Measurements from ENCODE around the gene RAP1GDS1. TPM values are rescaled to one million over a fixed set of nuclear protein-coding genes. Genes with fewer than 3 reads are reported as not detected.

The RAP1GDS1 gene
- total and polyA plus RNA-seq, 2 of the 4 experiments (the other 2 are of a cell fraction), result 29.0 to 85.1 TPM

DNA sequence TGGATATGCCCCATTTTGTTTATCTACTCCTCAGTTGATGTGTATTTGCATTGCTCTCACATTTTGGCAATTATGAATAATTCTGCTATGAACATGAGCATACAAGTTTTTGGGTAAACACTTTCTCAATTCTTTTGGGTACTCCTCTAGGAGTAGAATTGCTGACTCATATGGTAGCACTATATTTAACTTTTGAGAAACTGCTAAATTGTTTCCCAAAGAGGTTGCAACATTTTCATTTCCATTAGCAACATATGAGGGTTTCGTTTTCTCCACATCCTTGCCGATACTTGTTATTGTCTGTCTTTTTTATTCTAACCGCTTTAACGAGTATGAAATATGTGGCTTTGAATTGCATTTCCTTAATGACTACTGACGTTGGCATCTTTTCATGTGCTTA is 211.9 kb downstream of the RAP1GDS1 start:
- Histone ChIP-seq H3K36me3 (ENCODE audit: control insufficient read depth, insufficient read depth, low read length) (peaks cover 33% of the 10 kb centered on the region), H2BK5ac (ENCODE audit: low read depth, low read length, poor library complexity, severe bottlenecking) (no peak overlapping the region), H4K91ac (ENCODE audit: insufficient read depth, low read depth, low read length) (no peak overlapping the region), H2AFZ (replicated peaks; ENCODE audit: low read length, poor library complexity) (no peak overlapping the region), H3K14ac (replicated peaks; ENCODE audit: low read depth, low read length) (no peak overlapping the region), H3K27ac (ENCODE audit: insufficient read depth, low read length) (no peak overlapping the region), H3K4me2 (ENCODE audit: low read depth, low read length) (no peak overlapping the region), H2AK5ac (ENCODE audit: low read depth, low read length) (no peak overlapping the region), H3K4me3 (ENCODE audit: insufficient read depth, low read depth, low read length) (no peak overlapping the region), H3K9me1 (ENCODE audit: insufficient read depth, low read length) (peaks cover 12% of the 10 kb centered on the region), H3K23ac (ENCODE audit: low read depth, low read length) (no peak overlapping the region), H2BK120ac (ENCODE audit: low read depth, low read length) (no peak overlapping the region), H3K9ac (ENCODE audit: low read depth, low read length) (no peak overlapping the region), H3K9me3 (ENCODE audit: control insufficient read depth, insufficient read depth, low read length) (no peaks in the 10 kb centered on the region), H4K8ac (ENCODE audit: low read depth in 2 of 2, low read length in 2 of 2) (no peak overlapping the region), H2AK9ac (replicated peaks; ENCODE audit: low read depth, low read length, poor library complexity) (no peak overlapping the region), H3K79me1 (ENCODE audit: low read depth in 1 of 2, low read length in 2 of 2) (peaks cover 5 to 26% of the 10 kb centered on the region in 2 experiments; a peak in 3 of 4 replicates), H3K18ac (ENCODE audit: low read depth, low read length) (no peak overlapping the region), H3K4me1 (ENCODE audit: control insufficient read depth, insufficient read depth, low read length) (peaks cover 10% of the 10 kb centered on the region), H4K5ac (ENCODE audit: low read depth, low read length) (no peak overlapping the region), H2BK15ac (ENCODE audit: low read depth, low read length) (no peak overlapping the region), H3K27me3 (ENCODE audit: control insufficient read depth, insufficient read depth, low read length) (no peaks in the 10 kb centered on the region), H3K56ac (ENCODE audit: extremely low read depth, insufficient read depth, low read length) (no peak overlapping the region), H3K4ac (ENCODE audit: low read depth, low read length) (no peak overlapping the region), H4K20me1 (ENCODE audit: insufficient read depth, low read length) (no peaks in the 10 kb centered on the region), H2BK20ac (ENCODE audit: low read depth, low read length) (no peak overlapping the region)
- peak; percentile 59 for TF ChIP-seq NFE2L2 (IDR thresholded peaks at IDR 0.05; ENCODE audit: low read depth, low read length)
- 0 out of 2 replicates have a peak, but pooled peaks have one; percentile 20 for TF ChIP-seq CEBPB (IDR thresholded peaks at IDR 0.05; ENCODE audit: low read depth, low read length)
- TF ChIP-seq, protein P1, sequence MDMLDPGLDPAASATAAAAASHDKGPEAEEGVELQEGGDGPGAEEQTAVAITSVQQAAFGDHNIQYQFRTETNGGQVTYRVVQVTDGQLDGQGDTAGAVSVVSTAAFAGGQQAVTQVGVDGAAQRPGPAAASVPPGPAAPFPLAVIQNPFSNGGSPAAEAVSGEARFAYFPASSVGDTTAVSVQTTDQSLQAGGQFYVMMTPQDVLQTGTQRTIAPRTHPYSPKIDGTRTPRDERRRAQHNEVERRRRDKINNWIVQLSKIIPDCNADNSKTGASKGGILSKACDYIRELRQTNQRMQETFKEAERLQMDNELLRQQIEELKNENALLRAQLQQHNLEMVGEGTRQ (IDR thresholded peaks at IDR 0.05; ENCODE audit: low read depth, low read length), result no peak
- peak; percentile 73 for TF ChIP-seq MAFK (IDR thresholded peaks at IDR 0.05; ENCODE audit: low read depth, low read length)
- in situ Hi-C loops (cut with MboI; ENCODE audit: low sequenced_read_pairs), result loop anchor here (25.0 kb wide), 2 partner anchors 414 to 589 kb away; no protein-coding TSS in a partner anchor
- dilution Hi-C loops (cut with HindIII; ENCODE audit: low sequenced_read_pairs, unreplicated experiment), result no loop called here
- BruUV-seq (replicated peaks), result no TSS peak
- ATAC-seq (ENCODE audit: low read depth) (no peak), DNase-seq (peak; percentile 13)
- intact Hi-C loops (cut with micrococcal nuclease), result no loop called here
- POLR2A ChIA-PET (ENCODE audit: unreplicated experiment), result no interaction called here
- CTCF ChIA-PET, result no interaction called here
- no CpG with 5 or more reads among the region's 5 CpGs for WGBS, 2 experiments (ENCODE audit: extremely low coverage in 2 of 2, insufficient read length in 1 of 2)

Measured in IMR-90 (cell line).